ENCODE results near the gene EEFSEC.

The EEFSEC gene

DNA sequence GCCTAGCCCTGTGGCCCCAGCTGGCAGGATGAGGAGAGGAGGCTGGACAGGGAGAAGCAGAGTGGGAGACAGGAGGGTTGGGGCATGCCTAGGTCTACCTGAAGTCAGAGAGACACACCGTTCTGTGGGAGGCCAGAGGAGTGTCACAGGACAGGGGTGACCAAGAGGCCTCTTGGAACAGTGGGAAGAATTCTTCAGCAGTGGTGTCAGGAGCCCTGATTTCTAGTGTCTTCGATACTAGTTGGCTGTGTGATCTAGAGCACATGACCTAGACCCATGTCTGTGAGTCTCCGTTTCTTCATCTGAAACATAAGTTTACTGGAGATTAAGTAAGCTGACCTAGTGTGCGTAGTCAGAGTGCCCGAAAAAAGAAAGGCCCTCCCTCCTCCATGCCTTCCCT lies 92.2 kb downstream of the EEFSEC start:
- no peak for DNase-seq

DNA sequence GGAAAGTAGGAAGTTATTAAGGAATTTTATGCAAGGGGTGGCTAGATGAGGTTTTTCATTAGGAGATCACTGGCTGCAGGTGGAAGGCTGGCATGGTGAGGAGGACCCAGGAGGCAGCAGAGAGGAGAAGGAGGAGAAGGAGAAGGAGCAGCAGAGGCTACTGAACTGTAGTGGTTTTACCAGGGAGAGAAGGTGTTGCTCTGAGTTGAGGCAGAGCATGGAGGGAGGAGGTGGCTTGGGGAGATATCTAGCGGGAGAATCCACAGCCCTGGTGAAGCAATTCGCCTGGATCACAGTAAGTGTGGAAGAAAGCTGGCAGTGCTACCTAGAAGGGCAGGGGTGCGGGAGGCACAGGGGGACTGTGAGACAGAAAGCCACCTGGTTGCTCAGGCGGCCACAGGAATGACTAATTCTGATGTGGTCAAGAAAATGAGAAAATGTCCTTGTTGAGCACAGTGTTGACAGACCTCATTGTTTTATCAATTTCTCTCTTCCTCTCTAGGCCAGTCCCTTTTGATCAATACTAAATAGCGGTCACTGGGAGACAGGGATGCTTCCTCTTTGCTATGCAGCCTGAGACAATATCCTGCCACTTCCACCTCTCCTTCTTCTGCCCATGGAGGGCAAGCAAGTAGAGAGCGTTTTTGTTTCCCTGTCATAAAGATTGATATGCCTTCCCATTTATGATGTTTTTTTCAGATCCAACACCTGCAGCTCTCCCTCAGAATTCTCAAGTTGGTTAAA lies 94.6 kb downstream of the EEFSEC start:
- DNase-seq: no peak

DNA sequence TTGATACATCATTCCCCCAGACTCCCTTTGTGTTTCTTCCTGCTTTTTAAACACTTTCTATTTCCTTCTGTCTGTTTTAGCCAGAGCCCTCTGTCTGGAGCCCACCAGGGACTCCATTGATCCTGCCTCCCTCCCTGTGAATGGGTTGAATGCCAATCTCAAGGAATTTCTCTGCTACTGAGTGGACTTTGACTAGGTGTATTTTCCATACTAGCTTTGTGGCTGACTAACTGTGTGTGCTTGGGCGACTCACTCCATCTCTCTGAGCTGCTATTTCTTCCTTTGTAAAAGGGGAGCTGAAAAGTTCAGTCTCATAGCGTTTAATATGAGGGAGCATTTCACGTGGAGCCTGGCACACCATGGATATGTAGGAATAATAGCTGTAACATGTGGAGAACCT lies 98.8 kb downstream of the EEFSEC start:
- no peak for DNase-seq

DNA sequence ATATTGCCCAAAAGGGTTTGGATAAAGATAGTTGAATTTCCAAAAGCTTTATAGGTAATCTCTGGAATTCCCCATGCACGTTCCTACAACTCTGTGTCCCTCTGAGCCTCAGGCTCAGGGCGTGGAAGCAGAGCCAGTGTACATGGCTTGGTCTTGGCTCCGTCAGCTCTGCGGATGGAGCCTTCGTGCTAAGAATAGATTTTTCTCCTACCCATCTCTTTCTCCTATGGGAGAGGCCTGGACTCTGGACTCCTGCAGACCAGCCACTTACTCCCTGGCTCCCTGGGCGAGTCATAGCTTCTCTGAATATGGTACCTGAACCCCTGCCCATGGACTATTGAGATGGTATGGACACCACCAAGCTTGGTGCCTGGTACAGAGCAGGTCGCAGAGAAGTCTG lies 99.9 kb downstream of the EEFSEC start:
- no peak for DNase-seq

- DNase-seq: no peak
Observed at GRCh38 chr3:128254066-128254590, 100.8 kb downstream of the EEFSEC start.

DNA sequence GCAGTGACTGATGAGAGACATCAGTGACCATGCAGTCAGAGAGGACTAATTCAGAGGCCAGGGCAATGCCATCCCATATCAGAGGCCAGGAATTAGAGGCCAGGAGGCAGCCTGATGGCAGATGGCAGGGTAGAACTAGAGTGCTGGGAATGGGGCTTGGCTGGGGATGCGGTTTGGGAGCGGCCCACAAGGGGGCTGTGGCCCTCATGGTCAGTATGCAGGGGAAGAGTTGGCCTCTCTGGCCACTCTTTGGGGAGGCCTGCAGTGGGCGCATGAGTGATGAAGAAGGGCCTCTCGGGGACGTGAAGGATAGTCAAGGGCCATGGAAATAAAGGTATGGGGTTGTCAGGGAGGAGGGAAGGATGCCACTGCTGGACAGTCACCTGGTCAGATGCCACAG lies 101.7 kb downstream of the EEFSEC start:
- DNase-seq: no peak

- no peak for DNase-seq
Observed at GRCh38 chr3:128256131-128256530, 102.8 kb downstream of the EEFSEC start.

DNA sequence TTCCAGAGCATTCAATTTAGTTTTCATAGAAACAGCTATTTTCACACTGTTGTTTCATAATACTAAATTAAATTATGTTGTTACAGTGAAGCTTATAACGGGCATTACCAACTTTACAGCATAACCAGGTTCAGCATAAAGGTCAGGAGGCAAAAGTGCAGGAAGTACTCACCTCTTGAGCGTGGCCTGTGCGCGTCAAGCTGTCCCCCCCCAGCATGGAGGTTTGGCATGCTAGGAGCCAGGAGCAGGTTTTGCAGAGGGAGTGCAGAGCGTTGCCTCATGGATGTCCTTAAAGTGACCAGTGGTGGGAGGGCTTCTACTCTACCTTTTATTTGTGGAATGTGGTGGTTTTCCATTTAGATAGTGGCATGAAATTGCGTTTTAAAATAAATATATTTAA lies 104.4 kb downstream of the EEFSEC start:
- DNase-seq: no peak

DNA sequence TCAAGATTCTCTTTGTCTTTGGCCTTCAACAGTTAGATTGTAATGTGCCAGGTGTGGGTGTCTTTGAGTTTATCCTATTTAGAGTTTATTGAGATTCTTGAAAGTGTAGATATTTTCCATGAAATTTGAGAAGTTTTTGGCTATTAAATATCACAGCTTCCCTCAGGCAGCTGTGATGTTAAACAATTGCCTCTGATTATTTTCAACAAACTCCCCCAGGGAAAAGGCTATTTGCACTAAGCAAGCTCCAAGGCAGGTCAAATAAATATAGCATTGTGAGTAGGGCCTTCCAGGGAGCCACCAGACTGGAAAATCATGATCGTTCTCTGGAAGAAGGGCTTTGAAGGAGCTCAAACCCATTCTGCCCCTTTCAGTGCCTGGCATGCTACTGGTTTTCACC lies 107.0 kb downstream of the EEFSEC start:
- DNase-seq: no peak

DNA sequence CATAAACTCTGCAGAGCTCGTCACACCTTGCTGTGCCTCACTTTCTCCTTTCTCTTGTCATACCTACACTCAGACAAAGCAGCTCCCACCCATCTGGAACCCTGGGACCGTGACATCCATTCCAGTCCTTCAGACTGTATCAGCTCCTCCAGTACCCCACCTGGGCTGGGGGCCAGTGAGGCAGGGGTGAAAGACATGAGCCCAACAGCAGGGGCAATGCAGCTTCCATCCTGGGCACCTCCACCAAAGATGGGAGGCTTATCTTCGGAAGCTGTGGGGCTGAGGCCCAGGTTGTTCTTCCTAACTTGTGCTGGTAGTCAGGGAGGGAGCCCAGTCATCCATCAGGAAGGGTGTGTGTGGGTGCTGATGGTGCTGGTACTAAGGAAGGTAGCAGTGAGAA lies 109.2 kb downstream of the EEFSEC start:
- DNase-seq: no peak

DNA sequence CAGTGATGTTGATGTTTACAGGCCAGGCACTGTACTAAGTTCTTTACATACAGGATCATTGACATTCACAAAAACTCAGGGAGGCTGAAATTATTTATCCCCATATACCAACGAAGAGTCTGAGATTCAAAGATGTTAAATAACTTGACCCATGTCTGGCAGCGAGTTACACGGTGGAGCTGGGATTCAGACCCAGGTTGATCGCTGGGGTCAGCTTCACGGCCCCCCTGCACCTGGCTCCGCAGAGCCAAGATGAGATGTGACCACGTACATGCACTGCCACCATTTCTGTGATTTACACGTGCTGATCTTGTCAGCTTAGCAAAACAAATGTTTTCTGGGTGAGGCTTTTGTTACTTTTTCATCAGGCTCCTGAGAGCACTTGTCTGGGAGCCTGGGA lies 109.8 kb downstream of the EEFSEC start:
- no peak for DNase-seq

DNA sequence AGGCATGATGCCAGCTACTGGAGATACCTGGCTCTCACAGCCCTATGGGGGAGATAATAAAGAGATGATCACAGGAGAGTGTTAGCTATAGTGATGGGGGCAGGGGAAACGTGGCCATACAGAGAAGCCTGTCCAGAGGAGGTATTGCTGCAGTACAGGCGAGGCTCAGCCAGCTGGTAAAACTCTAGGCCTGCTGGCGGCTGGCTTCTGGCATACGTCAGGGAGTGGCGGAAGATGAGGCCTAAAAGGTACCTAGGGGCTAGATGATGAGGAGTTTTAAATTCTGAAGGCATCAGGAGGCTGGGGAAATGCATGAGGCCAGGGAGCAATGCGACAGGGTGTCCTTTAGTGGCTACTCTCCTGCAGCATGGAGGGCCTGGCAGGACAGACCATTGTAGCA lies 110.7 kb downstream of the EEFSEC start:
- DNase-seq: no peak

DNA sequence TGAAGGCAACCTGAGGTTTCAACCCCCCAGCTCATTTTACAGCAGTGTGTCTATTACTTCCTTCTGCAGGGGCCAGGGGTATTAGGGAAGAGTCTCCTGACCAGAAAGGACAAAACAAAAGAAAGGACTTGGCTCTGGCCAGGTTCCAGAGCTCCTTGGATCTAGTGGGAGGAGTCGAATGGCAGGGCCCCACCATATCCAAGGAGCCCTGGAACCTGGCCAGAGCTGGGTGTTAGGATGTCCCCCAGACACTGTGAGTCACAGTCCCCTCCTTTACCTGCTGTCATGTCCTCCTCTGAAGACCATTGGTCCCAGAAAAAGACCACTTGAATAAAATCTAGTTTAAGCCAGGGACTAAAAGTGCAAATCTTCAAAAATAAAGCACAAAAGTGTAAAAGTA lies 113.2 kb downstream of the EEFSEC start:
- no peak for DNase-seq

- no peak for DNase-seq
Observed at GRCh38 chr3:128267541-128267940, 114.3 kb downstream of the EEFSEC start.

- DNase-seq: no peak
Observed at GRCh38 chr3:128269006-128269775, 115.9 kb downstream of the EEFSEC start.

DNA sequence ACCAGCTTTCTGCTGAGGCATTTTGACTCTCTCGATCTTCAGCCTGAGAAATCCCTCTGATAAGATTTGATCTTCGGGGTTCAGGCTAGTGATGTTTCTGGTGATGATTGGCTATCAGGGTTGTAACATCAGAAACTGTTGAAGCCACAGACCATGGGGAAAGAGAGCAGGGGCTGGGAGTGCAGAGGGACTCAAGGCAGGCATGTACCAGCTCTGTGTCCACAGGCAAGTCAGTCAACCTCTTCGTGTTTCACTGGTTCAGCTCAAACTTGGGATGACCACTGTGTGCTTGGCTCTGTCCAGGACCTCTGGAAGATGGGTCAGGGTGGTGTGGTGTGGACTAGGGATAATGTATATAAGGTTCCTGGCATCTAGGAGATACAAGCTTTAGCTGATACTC lies 116.5 kb downstream of the EEFSEC start:
- DNase-seq: no peak

- no peak for DNase-seq
Observed at GRCh38 chr3:128270559-128271492, 117.5 kb downstream of the EEFSEC start.

- no peak for DNase-seq
Observed at GRCh38 chr3:128271536-128272332, 118.5 kb downstream of the EEFSEC start.

DNA sequence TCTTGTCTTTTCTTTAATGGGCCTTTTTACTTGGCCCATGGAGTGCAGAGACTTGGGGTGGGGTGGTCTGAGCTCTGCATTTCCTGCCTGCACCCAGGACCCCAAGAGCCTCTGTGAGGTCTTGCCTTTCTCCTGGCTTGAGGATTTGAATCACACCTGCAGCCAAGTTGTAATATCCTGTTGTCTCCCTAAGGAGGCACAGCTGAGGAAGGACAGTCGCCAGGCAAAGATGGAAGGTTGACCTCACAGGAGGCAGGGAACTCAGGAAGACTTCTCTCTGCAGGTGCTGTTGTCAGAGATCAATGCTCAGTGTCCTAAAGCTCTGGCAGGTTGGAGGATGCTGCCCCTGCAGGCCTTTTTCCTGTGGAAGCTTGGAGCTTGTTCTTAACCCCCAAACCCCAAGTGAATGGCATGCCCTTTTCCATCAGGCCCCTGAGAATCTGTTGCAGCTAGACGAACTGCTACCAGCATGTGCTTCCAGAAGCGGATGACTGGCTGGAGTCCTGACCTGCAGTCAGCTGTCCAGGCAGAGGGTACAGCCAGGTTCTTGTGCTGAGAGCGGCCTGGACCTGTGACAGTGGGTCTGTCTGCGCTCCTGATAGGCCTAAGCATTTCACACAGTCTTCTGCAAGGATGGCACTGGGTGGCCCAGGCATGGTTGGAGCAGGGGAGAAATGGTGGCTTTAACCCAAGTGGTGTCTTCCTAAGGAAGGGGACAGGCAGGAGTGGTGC lies 120.0 kb downstream of the EEFSEC start:
- DNase-seq: no peak

DNA sequence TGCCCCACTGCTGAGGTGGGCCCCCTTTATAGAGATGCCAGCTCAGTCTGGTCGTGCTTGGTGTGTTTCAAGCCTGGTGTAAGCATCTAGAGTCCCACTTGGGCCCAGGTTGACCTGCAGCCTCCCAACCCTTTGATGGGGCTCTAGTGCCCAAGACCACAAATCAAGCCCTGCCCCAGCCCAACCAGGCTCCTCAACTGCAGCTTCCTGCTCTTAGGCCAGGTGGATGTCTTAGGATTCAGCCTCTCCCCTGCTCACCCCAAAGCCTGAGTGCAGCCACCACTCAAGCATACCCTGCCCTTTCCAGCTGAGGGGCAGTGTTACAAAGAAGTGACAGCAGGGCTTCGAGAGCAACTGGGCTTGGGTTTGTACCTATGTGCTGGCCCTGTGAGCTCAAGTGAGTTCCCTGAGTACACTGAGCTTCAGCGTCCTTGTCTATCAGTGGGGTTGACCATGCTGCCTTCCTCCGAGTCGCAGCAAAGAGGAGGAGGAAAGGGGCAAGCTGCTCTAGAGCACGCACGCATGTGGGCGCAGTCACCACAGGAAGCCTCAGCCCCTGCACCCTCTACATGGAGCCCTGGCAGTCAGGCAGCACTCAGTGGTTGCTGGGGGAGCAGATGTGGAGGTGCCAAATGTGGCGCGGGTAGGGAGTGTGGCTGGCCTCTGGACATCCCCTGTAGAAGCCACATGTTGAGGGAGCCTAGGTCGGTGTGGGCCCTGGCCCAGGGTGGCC lies 120.7 kb downstream of the EEFSEC start:
- no peak for DNase-seq

DNA sequence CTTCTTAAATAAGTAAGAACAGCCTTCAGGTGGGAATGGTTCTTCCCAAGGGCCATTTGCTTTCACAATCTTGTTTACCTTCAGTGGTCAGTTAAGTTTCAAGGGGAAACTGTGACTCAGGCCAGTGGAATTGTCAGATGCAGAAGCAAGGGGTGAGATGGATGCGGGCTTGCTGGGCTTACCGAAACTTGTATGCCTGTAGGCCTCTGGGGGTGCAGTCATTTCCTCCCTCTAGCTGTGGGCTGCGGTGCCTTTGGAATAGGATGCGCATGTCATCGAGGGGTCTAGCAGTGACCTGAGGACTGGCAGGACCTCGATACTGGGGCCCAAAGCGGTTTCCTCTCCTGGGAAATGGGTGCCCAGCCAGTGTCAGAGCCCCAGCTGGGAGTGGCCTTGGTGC lies 121.6 kb downstream of the EEFSEC start:
- DNase-seq: no peak
